ENCODE data around the gene MYF6.

The MYF6 gene

DNA sequence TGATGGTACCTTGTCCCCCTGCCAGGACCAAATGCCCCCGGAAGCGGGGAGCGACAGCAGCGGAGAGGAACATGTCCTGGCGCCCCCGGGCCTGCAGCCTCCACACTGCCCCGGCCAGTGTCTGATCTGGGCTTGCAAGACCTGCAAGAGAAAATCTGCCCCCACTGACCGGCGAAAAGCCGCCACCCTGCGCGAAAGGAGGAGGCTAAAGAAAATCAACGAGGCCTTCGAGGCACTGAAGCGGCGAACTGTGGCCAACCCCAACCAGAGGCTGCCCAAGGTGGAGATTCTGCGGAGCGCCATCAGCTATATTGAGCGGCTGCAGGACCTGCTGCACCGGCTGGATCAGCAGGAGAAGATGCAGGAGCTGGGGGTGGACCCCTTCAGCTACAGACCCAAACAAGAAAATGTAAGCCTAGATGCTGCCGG, 410 bp downstream of the MYF6 start:
- FAIRE-seq: no peak

DNA sequence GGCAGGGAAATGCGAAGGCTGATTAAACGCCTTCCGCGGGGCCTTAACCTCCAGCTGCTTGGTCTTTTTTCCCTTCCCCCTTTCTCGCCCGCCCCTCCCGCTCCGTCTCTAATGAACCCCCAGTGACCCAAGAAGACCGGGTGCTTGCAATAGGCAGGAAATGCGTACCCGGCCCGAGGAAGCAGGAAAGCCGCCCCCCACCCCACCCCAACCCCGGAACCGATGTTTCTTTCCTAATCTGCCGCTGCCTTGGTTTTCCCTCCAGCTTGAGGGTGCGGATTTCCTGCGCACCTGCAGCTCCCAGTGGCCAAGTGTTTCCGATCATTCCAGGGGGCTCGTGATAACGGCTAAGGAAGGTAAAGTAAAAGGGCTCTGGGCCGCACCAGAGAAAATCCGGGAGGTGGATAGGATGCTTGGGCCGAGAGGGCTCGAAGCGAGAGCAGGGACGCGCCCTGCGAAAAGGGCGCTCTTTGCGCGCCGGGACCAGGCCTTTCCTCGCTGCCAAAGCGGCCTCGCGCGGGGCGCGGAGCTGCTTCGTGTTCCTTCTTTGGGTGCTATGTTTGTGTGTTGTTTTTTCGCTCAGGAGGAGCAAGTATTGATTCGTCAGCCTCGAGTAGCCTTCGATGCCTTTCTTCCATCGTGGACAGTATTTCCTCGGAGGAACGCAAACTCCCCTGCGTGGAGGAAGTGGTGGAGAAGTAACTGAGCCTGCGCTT, 983 bp downstream of the MYF6 start:
- no peak for FAIRE-seq

DNA sequence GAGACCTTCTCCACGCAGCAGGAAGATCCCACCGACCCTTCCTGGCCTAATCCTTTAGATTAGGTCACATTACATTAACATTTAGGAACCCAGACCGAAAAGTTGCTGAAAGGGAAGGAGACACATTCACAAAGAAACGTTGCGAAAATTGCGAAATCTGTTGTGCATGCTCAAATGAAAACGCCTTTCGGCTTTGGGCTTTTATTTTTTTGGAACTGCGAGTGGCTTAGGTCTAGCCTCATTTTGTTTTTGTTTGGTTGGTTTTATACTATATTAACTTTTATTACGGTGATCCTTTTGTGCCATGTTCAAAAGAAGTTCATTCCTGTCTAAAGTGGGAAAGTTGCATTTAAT, 1.5 kb downstream of the MYF6 start:
- no peak for FAIRE-seq

DNA sequence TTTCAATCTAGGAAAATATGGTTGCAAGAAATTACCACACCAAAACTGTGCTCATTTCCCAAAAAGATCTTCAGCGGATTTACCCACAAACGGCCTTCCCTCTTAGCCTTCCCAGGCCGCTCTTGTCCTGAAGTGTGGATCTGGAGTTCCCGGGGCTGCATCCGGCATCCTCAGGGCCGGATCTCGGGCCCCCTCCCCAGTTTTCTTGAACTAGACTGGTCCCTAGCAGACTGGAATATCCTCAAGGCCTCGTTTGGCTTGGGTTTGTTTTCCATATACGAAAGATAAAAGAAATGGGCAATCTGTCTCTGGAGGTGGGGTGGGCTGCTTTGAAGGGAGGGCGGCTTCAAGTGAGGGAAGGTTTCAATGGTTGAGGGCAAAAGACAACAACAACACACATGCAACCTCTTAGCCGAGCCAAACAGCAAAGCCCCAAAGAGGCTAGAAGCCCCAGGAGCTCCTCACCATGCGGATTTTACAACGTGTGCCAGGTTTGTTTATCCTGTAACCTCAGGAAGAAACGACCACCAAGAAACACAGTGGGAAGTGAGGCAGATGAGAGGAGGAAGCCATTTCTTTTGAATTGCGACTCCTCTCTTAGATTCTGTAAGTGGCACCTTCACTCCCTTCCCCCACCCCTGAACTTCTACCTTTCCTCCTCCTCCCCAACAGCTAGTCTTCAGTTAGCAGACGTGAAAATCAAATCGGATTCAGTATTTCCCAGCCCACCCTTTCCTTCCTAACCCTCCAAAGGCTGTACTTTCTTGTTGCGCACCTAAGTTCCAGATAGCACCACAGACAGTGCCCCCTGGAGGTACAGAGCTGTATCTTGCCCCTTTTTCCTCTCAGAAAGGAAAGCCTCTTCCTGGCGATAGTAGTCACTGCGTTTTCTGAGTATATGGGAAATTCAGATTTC, 2.6 kb downstream of the MYF6 start:
- FAIRE-seq: no peak

DNA sequence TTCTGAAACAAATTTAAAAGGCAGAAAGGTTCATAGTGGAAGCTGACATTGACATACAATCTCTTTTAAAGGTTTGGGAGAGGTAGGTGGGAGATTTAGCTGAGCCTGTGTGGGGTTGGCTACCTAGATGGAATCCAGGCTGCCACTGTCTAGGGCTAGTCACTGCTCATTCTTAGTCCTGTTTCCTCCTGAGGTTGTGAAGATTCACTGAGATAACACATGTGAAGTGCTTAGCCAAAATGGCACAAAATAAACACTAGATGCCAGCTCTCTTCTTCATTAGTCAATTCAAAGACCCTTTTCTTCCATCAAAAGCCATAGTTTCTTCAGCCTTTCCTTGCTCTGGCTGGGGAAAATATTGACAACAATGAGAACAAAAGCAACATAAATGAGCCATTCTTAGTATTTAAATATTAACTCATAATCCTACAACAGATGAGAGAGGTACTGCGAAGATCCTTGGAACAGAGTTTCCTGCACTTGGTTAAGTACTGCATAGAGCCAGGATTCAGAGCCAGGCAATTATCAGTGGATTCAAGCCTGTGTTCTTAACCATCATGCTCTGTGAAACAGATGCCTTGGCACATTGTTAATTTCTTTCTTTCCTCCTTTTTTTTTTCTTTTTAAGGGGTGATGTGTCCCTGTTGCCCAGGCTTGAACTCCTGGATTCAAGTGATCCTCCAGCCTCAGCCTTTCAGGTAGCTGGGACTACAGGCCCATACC, 3.5 kb downstream of the MYF6 start:
- no peak for FAIRE-seq

DNA sequence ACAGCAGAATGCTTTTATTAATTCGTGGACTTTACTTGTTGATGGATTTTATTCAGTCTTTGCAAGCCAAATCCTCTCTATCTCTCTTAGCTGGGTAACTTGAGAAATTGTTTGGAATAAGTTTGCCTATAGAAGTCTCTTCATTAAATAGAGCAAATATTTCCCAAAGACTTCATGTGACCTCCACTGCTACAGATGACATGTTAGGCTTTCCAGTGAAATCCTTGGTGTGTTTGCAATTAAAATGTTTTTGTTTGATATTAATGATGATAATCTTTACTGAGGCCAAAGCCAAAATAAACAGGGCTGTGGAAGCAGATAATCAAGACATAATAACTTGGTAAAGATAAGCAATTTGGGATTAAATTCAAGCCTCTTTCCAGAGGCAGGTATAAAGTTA, 4.4 kb downstream of the MYF6 start:
- FAIRE-seq: no peak

DNA sequence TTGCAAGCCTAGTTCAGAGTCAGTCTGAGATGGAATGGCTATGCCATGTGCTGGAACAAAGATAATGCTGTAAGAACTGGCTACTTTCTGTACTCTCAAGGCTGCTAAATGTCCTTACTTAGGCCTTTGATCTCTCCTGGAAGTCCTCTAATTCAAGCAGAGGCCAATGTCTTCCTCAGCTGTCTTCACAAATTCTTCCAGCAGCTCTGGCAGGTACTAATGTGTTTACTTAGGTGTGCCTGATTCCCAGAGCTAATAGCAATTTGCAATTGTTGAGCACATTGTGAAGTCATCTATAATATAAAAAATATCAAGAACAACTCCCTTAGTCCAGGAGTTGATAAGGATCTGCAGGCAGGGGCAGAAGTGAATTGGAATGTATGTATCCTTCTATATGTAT, 5.4 kb downstream of the MYF6 start:
- no peak for FAIRE-seq

DNA sequence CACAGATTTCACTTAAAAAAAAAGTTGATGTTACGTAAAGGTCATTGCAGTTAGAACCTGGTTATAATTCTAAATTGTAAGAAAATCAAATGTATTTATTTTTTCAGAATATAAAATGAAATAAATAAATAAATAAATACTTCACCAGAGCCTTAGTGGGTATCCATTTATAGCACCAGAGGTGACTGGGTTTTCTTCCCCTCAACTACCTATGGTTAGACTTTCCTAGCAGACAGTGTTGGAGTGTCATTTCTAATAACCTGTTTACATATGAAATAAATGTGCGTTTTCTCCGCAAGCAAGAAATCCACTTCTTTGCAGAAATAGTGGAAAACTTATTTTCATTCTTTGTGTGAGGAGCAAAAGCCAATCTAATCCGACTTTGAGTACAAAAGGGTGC, 6.0 kb downstream of the MYF6 start:
- FAIRE-seq: no peak

DNA sequence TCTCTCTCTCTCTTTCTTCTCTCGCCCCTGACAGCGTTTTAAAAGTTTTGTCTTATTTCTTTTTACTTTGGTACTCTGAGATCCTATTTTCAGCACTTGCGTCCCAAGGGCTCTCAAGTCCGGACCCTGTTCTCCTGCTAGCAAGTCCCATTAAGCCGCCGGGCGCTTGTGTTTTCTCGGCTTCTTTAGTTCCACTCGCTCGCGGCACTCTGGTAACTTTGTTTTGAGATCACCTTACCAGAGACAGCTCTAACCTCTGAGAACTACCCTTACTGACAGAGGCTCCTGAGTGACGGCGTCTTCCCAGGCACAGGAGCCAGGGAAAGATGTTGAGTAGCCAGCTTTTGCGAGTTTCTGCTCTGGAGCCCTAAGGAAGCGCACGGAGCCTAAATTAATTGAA, 6.6 kb downstream of the MYF6 start:
- no peak for FAIRE-seq

DNA sequence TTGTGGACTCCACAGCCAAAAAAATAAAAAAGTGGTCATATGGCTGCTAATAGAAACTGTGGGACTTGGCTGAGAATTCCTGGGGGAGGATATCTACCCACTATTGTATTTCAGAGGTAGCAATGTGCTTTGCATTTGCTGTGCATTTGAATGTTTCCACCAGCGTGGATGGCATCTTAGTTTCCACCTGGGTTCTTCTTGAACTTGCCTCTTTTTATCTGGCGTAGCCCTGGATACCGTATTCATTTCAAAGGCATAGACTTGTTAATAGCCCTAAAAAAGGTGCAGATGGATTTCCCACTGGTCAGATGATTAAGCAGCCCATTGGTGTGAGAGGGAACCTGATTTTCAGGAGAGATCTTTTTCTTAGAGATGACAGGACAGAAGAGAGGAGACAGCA, 7.4 kb downstream of the MYF6 start:
- FAIRE-seq: no peak

DNA sequence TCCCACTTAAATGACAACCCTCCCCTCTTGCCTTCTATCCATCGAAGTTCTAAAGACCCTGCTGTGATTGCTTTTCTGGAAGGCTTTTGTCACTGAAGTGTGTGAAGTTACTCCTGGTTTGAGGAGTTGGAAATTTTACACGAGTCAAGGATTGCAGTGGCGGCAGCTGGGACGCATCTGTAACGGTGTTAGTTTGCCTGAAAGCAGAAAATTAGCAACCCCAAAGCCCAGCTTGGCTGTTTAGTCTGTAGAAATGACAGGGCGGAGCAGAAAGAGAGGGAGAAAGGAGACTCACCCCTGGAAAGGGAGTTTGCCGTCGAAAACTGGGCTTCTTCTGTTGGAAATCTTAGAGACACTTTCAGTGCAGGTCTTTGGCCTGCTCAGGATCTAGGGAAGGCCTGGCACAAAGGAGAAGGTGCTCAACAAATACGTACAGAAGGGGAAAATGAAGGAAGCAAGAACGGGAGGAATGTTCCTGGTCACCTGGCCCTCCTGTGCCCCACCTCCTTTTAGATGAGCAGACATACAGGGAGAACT, 8.3 kb downstream of the MYF6 start:
- FAIRE-seq: no peak

DNA sequence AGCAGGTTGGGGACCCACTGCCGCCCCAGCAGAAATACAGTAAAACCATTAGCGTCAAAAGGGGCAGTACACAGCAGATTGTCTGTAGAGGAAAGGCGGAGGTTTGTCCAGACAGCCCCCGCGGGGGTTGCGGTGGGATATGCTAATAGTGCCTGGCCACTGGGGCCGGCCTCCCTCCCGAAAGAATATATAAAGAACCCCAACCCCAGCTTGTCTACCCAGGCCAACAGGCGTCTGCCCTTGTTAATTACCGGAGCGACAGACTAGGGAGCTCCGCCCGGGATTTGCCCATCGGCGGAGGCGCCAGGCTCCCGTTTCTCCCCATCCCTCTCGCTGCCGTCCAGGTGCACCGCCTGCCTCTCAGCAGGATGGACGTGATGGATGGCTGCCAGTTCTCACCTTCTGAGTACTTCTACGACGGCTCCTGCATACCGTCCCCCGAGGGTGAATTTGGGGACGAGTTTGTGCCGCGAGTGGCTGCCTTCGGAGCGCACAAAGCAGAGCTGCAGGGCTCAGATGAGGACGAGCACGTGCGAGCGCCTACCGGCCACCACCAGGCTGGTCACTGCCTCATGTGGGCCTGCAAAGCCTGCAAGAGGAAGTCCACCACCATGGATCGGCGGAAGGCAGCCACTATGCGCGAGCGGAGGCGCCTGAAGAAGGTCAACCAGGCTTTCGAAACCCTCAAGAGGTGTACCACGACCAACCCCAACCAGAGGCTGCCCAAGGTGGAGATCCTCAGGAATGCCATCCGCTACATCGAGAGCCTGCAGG, 9.4 kb downstream of the MYF6 start, which contains the start of gene MYF5:
MYF5 (plus strand) TSS at position 217 of the 774 bp plus-strand sequence; CDS start at position 369, 152 bp downstream.
- no peak for FAIRE-seq

DNA sequence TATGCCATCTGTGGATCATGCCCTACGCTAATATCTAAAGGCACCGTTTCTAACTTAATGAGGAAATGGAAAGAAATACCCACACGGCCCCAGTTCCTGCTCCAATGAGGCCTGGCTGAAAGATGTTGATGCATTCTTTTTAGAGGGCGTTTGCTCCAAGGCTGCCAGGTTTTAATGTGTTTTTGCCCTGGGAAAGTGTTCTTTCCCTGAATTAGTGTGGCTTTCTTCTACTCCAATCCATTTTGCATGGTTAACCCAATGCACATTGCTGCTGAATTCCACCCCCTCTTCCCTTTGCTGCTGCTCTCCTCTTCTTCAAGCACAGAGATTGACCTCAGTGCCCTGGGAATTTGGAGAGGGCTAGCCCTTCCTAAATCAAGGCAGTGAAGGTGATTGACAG, 10.4 kb downstream of the MYF6 start:
- no peak for FAIRE-seq

DNA sequence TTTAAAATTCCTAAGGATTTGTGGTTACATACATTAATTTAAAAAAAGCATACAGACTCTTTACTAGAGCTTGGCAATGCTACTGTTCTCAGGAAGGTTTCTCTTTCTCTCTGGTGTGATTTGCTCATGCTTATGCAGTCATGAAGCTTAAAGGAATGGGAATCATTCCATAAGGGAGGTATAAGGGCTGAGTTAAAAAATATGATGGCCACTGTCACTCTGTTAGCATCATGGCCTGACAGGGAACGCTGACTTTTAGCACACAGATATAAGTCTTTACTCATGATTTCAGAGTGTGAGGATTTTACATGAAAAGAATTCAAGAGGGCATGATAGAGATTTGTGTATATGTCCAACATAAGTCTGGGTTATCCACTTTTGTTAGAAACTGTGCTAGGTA, 13.1 kb downstream of the MYF6 start:
- no peak for FAIRE-seq

DNA sequence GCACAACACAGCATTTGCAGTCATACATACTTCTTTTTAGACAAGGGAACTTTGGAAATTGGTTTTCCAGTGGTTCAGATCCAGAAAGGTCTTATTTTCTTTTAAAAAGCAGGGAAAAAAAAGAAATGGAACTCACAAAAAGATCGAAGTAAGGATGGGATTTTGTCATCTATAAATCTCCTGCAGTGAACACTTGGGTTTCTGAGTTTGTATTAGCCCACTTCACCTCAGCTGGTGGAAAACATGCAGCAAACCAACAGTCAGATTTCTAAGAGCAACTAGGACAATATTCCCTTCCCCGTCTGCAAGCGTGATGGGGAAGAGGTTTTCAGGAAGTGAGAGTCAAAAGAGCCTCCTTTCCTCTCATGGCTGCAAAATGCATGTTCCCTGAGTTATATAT, 13.9 kb downstream of the MYF6 start:
- no peak for FAIRE-seq

DNA sequence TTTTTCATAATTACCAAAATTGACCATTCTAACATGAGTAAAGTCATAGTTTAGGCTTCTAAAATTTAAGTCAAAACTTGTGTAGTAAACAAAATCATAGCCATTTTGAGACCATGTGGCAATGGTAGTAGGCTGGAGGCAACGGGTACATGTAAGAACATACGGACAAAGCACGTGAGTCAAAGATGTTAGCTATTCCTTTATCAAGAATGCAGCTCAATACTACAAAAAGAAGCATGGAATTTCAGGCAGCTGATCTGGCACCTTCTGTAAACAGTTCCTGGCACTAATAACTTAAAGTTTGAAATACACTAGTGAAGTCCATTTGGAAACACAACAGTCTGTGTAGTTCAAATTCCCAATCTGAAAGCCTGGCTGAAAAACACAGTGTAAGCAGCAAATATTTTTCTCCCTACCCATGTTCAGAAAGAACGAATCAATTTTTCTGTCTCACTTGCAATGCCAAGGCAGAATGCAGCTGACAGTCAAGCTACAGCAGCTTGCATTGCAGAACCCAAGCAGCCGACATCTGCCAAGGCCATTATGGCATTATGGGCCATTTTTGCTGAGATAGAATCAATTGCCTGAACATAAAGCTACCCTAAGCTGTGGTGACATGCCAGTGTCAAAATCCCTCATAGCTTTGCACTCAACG, 38.5 kb downstream of the MYF6 start:
- no peak for FAIRE-seq

DNA sequence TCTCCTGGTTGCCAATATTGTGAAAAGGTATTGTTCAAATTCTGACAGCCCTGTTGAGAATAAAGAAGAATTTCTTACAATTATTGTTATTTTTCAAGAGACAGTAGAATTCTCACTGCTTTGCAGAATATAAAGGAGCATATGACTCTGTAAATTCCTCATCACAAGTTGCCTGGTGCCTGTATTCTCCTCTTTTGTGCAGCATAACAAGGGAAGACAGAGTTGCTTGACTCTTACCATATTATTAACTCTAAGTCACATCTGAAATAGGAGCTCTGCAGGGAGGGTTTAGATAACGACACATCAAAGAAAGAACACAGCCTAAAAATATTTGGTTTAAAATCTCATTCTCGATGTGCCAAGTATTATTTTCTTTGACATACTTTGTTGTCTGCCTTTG, 40.4 kb downstream of the MYF6 start:
- no peak for FAIRE-seq

DNA sequence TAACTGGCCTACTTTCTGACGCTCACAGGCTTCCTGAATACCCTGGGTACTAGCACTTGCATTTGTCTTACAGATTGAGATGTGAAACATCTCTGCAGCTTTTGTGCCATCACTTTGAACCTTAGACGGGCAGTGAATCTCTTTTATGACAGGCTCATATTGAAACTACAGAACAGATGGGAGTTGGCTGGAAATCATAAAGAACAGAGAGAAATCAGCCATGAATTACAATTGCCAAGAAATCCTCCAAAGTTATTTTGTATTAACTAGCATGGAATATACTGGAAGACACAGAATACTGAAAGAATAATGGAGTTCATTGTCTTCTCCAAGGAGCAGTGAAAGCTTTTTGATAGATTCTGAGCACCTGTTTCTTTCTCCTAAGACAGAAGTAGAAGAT, 42.0 kb downstream of the MYF6 start:
- no peak for FAIRE-seq

DNA sequence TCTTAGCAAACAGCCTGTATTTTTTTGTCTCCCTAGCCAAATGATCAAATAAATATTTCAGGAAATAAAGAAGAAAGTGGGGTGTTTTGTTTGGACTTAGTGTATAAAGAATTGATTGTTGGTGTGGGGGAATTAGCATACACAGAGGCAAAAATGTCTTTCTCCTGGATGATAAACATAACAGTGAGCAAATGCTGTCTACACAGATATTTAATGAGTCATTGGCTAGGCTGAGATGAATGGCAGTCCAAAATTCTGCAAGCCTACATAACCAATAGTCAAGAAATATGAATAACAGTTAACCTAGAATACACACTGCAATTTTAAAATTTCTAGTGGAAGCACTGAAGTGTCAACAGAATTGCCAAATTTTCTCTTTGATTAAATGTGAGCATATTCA, 45.0 kb downstream of the MYF6 start:
- no peak for FAIRE-seq

DNA sequence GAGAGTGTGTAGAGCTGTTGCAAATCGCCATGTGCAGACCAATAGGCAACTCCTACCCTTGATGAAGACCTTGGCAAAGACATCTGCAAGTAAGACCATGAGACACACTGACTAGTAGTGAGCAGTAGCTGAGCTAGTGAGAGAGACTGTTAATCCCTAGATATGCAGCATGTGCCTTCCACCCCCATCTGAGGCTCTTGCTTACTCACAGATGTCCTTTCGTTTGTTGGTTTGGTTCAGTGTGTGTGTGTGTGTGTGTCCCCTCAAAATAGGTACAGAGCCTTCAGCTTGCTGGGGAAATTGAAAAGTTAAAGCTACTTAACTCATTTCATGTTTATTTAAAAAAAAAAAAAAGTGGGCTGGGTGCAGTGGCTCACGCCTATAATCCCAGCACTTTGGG, 46.8 kb downstream of the MYF6 start:
- FAIRE-seq: no peak

DNA sequence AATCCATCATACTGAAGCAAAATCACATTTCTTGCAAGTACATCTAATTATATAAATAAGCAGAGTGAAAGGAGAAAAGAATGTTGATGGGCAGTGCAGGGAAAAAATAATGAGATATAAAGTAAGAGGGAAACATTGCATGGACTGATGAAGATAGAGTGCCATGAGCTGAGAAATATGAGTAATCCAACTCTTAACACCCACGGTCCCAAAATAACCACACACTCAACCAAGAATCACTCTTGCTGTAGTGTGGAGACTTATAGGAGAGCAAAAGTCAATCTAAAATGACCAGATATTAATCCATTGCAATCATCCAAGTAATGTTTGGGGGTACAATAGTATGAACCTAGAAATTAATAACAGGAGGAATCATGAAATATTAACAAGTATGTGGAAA, 49.4 kb downstream of the MYF6 start:
- no peak for FAIRE-seq

All from colon (tissue), 2 donors.